Fibroblast of villous mesenchyme (primary cell): ENCODE results near the gene ANGEL1. TPM values are rescaled to one million over a fixed set of nuclear protein-coding genes. Genes with fewer than 3 reads are reported as not detected.

Source experiments
- DNase-seq: peaks from one replicate; pipeline ENCODE4 v3.0.0-alpha.2; 2010; ENCODE audit warnings: low read depth
- H3K4me3 ChIP-seq: 2 replicates; pipeline ENCODE4 v1.5.1; 2011; ENCODE audit warnings: low read depth, mild to moderate bottlenecking, low read length
- CTCF ChIP-seq: IDR thresholded peaks from 2 replicates; pipeline ENCODE4 v1.5.1; 2012; ENCODE audit warnings: low read depth, mild to moderate bottlenecking, low read length; ENCODE audit not compliant: insufficient read depth
- total RNA-seq: library from RNA; depleted of rRNA; stranded (reverse); fragments of >200 nt; gene quantifications from 2 replicates; pipeline ENCODE4 v1.2.3, GENCODE V29; 2012

The ANGEL1 gene
- total RNA-seq, 1 donor: 10.4 TPM

DNA sequence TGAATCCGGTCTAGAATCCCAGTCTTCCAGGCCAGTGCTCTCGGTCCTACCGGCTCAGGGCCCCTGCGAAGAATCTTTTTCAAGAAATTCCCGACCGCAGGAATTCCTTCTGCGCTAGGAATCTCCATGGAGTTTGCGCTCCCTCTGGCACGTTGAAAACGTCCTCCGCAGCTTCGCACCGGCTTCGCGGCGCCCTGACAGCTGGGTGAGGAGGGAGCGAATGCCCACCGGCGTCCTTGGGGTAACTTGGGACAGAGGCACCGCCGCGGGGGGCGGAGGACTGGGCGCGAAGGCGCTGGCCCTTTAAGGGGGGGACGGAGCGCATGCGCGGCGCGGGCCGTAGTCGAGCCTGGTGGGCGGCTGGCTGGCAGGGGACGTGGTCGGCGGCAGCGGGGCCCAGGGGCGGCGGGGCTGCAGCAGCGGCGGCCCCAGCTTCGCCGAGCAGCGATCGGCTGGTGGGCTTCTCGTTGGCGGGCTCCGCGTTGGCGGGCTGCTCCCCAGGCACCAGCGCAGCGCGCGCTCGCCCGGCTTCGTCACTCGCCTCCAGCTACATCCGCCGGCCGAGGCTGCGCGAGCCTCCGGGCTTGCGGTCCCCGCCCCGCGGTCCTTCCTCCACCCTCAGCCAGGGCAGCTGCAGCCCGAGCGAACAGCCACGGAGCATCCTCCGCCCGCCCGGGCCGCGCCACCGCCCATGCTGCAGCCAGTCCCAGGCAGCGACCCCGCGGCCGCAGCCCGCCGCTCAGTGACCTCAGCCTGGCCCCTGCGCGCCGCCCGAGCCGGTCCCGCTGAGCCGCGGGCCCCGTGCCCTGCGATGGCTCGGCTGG, 51.3 kb downstream of the ANGEL1 start, which contains the start of gene VASH1:
Gene VASH1, plus strand, starts transcription at position 333 of the 824 bp plus-strand sequence. CDS start 1,354 bp downstream, outside the sequence.
- TF ChIP-seq CTCF: no peak
- H3K4me3 ChIP-seq: peak within 1 kb of the TSS; percentile 59
- DNase-seq: peak; percentile 74

DNA sequence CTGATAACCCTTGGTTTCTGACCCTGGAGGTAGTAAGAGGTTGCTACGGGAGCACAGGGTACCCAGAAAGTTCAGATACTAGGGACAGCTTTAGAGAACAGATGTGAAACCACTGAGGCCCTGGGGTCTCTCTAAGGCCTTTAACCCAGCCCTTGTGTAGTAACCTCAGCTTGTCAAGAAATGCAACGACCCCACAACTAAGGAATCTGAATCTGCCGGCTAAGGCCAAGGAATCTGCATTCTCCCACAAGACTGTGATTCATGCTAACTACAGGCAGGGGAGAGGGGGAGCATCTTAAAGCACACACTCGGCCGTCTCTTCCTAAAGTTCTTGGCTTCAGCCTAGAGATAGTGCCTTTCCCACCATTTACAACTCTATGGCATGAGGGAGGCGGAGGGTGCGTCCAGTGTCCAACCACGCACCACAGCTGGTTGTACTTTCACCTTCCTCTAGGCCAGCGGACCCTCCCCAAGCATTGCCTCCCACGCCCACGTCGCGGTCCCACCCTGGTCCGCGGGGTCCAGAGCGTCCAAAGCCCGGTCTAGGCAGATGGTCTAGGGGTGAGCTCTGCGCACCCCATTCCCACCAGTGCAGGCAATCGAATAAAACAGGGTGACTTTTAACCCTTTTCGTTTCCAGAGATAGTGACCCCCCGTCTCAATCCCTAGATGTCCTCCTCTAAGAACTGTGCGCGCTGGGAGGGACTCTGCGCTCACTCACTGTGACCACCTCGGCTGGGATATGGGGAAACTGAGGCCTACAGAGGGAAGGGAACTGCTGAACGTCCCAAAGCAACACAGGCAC, 52.1 kb downstream of the ANGEL1 start:
- H3K4me3 ChIP-seq: peak overlapping the region; percentile 59
- no peak for DNase-seq
- TF ChIP-seq CTCF: no peak

DNA sequence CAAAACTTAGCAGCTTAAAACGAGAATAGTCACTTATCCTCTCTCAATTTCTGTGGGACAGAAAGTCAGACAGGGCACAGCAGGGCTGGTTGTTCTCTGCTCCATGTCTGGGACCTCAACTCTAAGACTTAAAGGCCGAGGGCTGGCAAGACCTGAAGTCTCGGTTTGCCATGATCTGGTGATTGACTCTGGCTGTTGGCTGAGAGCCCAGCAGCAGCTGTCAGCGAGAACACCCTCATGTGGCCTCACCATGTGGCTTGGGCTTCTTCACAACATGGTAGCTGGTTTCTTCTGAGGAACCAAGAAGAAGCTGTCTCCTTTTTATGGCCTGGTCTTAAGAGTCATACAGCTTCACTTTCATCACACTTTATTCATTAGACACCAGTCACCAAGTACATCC, 53.1 kb downstream of the ANGEL1 start:
- no peak overlapping the region for H3K4me3 ChIP-seq
- no peak for DNase-seq
- no peak for TF ChIP-seq CTCF

GRCh38 chr14:76756371-76756750, 56.3 kb downstream of the ANGEL1 start:
- no peak for DNase-seq
- no peak for TF ChIP-seq CTCF
- no peak overlapping the region for H3K4me3 ChIP-seq

GRCh38 chr14:76755610-76756370, 56.9 kb downstream of the ANGEL1 start:
- no peak for DNase-seq
- no peak for TF ChIP-seq CTCF
- H3K4me3 ChIP-seq: no peak overlapping the region

DNA sequence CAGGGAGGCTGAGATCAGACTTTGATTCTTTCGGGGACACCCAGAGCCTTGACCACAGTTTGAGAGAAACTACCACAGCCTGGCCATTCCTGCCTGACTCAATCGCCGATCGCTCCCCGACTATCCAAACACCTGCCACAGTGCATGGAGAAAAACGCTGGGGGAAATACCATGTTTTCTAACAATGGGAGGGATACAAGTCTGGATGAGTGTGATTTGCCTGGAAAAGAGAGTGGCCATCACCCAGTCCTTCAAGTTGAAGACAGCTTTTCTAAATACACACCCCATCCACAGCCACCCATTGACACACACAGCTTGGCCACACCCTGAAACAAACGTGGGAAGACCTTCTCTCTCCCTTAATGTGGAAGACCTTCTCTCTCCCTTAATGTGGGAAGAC, 58.1 kb downstream of the ANGEL1 start:
- no peak for DNase-seq
- TF ChIP-seq CTCF: no peak
- H3K4me3 ChIP-seq: no peak overlapping the region
